GM18519 (cell line): ENCODE data around the gene POPDC3.
"Not testable (repeated sequence)": the region's sequence is repeated elsewhere in the genome, so short reads cannot be mapped to it uniquely, and the experiment has no call there.

Experiments used
- ATAC-seq: cut with Tn5 transposase; IDR thresholded peaks from one replicate; pipeline ENCODE4 v1.9.1; 2021; ENCODE audit warnings: mild to moderate bottlenecking, moderate library complexity; ENCODE audit not compliant: unreplicated experiment, low FRiP score

The POPDC3 gene

DNA sequence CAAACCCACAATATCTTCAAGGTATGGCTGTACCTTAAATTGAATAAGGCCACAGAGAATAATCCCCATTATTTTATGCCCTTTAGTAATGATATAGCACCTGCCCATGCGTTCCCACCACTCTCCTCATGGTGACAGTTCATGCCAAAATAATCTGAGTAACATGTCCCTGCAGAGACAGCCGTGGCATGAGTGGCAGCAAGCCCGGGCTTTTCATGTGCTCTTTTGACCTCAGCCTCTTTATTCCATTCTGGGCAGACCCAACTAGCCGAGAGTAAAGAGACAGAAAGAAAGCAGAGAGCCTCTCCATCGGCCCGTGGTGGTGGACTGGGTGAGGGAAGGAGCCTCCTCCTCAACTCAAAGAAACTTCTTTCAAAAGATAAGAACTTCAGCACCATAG, 19.9 kb upstream of the POPDC3 start:
- no peak for ATAC-seq

DNA sequence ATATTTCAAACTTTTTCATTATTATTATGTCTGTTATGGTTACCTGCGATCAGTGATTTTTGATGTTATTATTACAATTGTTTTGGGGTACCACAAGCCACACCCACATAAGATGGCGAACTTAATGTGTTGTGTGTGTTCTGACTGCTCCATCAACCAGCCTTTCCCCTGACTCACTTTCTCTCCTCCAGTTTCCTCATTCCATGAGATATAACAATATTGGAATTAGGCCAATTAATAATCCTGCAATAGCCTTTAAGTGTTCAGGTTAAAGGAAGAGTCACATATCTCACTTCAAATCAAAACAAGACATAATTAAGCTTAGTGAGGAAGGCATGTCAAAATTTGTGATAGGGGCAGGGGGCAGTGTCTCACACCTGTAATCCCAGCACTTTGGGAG, 16.3 kb upstream of the POPDC3 start:
- ATAC-seq = no peak

DNA sequence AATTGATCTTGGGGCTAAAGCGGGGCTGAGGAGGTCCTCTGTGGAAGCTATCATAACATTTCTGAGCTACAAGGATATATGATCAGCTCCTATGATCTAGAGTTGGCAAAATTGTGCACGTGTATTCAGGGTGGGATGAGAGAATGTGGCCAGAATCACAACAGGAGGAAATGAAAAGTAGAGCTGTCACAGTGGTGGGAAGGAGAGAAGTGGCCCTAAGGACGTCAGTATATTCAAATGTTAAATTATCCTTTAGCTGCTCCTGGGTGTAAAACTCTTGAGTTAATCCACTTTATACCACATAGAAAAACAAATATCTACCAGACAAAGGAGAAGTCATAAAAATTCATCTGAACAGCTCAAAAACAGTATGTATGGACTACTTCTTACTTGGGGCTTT, 14.8 kb upstream of the POPDC3 start:
- ATAC-seq = no peak

DNA sequence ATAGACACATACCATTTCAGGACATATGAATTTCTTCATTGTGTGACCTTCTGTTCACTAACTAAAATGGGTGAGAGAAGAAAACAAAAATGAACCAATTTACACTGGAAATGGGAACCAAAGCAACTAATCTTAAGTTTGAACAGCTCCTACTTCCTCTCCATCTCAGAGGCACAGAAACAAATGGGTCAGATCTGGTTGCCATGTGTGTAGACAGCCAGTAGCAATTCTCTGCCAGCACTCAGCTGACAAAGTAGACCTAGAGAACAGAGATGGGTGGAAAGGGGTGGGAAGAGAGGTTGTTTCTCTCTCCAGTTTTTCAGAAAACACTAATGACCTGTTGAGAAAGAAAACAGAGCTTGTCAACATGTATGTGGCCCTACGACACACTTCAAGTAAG, 14.3 kb upstream of the POPDC3 start:
- ATAC-seq = no peak

DNA sequence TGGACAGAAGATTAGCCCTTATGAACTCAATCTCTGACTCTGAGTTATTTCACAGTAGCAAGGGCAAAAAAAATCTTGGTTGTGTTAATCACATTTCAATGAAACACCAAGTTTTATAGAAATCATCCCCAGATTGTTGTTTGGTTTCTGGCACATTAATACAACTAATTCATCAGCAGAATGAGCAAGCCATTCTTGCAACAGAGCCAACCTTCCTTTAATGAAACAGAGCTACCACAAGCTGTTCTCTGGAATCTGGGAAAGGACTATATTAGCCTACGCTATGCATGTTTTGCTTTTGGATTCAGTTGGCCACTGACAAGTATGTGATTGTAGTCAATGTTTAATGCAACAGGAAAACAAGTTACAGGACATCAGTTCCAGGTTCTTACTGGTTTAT, 13.8 kb upstream of the POPDC3 start:
- ATAC-seq = no peak

DNA sequence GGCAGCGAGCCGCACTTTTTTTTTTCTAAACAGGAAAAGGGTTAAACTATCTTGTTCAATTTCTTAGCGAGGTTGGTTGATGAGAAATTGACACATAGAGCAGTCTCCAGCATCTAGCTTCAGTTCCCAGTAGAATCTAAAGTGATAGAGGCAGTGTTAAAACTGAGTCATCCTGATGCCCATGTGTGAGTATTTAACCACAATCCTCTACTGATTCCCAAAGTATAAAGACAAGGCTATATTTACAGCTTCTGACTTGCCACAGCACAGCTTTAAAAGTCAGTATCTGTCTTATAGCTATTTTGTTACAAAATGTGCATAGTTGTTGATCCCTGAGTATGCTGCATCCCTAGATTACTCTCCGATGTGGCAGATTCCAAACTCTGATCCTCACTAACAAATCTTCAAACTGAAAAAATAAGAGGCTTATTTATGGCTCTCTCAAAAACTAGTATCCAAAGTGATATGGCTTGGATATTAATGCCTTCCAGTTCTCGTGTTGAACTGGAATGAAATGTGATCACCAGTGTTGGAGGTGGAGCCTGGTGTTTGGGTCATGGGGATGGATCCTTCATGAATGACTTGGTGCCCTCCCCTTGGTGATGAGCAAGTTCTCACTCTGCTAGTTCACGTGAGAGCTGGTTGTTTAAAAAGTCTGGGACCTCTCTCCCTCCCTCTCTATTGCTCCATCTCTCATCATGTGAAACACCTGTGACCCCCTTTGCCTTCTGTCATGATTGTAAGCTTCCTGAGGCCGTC, 13.1 kb upstream of the POPDC3 start:
- no peak for ATAC-seq

DNA sequence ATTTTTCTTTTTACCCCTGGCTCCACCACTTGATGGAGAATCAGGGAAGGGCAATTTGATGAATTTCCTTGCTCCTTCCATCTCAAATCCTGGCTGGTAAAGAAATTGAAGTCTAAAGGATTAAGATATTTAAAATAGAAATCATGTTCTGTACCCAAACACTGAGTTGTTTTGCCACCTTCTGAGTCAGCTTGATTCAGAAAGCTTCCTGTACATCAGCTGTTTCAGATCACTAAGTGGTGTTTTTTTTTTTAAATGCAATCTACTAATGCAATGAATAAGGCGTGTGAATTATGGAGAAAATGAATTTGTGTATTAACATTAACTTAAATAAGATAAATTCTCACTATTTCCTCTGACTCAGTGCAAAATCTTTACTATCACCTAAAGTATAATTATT, 11.5 kb upstream of the POPDC3 start:
- no peak for ATAC-seq

DNA sequence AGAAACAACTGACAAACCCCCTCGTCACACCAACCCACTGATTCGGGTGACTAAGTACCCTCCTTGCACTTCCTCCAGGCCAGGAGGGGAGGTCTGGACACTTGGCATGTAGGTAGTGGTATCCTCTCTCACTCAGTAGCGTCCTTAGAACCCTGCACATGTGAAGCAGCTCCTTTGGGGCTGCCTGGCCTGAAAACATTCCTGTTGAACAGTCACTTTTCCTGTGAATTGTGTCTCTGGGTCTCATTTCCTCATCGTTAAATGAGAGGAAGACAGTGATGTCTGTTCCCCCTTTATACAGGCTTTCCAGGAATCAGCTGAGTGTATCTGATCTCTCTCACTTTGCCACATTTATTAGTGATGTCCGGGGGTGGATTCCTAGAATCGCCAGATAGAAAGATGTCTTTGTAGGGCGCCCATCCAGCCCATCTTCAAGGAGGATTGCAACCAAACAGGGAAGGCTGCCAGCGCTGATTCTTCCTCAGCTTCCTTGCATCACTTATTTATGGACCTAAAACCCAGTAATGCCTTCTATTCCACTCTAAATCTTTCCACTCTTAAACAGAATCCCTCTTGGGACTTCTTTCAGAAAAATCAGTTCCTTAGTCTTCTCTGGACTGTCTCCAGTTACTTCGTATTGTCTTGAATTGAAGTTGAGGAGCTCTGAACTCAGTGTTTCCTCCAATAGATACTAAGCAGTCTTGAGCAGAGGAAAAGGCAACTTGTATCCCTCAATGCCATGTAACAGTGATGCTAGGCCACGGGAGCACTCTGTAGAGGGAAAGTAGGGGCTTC, 9.4 kb upstream of the POPDC3 start:
- ATAC-seq = no peak

DNA sequence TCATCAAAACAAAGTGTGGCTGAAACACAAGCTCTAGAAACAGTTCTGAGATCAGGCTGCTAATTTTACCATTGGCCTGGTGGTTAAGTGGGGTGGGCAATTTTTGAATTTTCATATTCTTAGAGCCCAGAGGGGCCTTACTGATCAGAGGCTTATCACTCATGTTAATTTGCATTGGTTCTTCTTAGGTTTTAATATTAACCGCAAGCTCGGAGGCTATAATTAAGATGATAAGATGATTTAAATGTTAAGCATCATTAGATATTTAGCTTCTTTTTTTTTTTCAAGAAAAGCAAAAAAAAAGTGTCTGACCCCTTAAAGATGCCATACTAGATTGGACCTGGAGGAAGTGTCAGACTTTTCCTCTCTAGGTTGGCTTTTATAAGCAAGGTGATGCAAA, 8.4 kb upstream of the POPDC3 start:
- ATAC-seq = no peak

DNA sequence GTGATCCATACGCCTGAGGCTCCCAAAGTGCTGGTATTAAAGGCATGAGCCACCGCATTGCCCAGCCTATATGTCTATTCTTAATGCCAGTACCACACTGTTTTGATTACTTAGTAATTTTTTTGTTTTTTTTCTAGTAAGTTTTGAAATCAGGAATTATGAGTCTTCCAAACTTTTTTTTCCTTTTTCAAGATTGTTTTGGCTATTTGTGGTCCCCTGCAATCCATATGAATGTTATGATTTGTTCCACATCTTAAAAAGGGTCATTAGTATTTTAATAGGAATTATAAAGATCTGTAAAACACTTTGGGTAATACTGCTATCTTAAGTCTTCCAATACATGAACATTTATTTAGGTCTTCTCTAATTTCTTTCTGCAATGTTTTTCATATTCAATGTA, 6.8 kb upstream of the POPDC3 start:
- no peak for ATAC-seq

DNA sequence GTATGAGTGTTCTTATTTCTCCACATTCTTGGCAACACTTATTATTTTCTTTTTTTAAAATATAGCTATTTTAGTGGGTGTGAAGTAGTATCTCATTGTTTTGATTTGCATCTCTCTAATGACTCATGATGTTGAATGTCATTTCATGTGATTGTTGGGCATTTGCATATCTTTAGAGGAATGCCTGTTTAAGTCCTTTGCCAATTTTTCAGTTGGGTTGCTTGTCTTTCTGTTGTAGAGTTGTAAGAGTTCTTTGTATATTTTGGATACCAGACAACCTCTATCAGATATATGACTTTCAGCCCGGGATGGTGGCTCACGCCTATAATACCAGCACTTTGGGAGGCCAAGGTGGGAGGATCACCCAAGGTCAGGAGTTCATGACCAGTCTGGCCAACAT, 5.1 kb upstream of the POPDC3 start:
- no peak for ATAC-seq

DNA sequence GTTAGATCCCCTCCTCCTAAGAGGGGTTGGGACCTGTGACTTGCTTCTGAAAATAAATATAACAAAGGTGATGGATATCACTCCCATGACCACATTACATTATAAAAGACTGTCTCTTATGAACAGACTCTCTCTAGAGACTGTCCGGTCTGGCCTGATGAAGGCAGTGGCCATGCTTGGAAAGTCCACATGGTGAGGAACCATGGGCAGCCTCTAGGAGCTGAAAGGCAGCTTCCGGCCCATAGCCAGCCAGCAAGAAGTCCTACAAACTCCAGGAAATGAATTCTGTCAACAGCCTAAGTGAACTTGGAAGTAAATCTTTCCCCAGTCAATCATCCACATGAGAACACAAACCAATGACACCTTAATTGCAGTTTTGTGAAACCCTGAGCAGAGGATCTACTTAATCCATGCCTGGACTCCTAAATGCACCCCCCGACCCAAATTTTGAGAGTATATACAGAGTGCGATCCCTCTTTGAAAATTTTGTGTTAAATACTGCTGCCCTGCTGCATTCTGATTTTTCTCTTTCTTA, 2.2 kb upstream of the POPDC3 start:
- no peak for ATAC-seq

DNA sequence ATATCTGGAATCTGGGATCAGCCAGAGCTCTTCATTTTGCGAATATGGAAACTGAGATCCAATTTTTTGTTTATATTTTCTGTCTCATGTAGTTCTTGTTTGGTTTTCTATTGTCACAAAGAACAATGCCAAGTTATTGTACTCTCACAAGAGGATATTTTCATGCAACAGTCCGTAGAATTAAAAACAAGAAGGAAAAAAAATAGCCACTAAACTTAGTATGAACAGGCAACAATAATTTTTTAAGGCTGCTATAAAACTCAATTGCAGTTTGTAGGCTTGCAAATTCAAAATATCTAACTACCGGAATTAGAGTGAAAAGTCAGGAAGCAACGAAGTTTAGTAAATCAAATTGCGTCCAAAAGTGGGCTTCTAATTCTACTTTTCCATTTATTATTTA, 1.2 kb downstream of the POPDC3 start:
- no peak for ATAC-seq

DNA sequence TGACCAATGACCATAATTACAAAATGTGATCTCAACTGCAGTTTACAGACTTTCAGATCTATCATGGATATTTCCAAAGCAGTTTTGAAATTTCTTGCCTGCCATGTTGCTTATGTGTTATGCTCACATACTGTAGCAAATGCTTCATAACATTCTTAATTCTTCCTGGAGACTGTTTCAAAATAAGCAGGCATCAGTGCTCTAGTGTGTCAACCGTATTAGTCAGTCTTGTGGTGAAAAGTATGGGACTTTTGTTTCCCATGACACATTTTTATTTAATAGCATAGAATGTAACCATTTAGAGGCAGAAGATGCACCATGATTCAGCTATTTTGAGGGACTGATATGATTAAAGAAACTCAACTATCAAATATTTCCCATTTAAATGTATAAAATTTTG, 1.7 kb downstream of the POPDC3 start:
- no peak for ATAC-seq

DNA sequence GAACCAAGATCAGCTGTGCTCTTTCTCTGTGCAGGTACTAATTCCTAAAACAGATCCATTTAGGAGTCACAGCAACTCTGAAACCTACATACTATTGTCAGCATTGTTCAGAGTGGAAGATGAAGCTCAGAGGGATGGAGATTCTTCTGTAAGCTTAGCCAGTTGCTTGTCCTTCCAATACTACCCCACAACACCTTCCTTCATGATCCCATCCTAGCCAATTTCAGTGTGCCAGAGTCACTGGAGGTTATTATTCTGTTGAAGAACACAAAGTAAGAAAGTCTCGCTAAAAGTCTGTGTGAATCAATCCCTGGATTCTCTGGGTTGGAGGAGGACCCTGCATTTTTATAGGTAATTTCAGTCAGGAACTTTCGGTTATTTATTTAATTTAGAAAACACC, 2.3 kb downstream of the POPDC3 start:
- ATAC-seq = no peak

DNA sequence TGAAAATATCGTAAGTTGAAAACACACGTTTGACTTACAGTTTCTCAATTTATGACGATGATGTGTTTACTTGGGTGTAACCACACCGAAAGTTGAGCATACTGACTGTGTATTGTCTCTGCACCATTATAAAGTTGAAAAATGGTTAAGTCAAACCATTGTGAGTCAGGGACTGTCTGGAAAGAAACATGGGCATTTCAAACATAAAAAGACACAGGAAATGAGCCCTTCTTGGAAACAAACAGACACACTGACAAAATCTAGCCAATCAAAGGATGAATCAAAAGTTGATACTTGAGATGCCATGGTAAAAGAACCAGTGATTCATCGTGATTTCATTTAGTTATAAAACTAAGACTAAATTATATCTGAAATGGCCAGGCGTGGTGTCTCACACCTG, 5.3 kb downstream of the POPDC3 start:
- ATAC-seq = no peak

DNA sequence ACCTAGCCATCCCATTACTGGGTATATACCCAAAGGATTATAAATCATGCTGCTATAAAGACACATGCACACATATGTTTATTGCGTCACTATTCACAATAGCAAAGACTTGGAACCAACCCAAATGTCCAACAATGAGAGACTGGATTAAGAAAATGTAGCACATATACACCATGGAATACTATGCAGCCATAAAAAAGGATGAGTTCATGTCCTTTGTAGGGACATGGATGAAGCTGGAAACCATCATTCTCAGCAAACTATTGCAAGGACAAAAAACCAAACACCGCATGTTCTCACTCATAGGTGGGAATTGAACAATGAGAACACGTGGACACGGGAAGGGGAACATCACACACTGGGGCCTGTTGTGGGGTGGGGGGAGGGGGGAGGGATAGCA, 7.3 kb downstream of the POPDC3 start:
- ATAC-seq = not testable (repeated sequence)

DNA sequence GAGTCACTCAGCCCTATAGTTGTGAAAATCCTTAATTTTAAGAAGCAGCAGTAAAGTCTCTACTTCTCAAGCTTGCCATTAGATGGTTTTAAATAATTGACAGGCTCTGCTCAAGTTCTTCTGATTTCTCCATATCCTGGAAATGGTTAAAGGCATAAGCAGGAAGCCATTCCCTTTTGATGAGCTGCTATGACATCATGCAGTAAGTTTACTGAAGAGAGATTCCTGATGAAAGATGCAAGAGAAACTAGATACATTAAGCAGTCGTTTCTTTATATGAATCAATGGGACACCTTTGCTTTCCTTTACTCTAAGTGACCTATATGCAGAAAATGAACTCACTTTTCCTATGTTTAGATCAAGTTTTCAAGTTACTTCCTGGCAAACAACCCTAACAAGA, 9.8 kb downstream of the POPDC3 start:
- no peak for ATAC-seq

DNA sequence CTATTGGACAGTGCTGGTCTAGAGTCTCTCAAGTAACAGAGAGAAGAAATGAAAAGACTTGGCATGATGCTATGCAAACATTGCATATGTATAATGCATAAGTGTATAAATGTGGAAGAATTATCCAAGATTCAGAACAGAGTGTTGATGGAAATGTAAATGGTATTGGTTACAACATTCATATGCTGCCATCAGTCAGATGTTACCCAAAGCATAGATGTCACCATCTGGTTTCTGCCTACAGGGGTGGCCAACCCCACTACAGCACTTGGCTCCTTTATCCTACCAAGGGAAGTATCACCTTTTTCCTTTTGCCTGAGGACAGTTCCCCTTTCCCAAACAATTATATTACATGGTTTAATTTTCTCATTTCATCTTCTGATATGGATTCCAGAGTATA, 11.9 kb downstream of the POPDC3 start:
- no peak for ATAC-seq

DNA sequence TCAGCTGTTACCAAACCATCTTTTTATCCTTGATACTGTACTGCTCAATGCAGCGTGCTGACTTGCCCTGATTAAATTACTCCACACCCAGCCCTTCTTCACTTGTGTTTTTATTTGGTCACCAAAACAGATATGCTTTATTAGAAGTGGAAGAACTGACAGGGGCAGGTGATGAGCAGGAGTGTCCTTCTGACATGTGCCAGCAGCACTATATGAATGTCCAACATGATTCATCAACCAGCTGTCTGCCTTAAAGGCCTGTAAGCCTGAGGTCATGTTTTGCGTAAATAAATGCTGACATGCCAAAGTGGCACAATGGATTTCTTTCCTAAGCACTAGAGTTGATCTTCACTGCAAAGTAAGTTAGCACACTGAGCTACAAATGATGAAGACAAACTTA, 15.4 kb downstream of the POPDC3 start:
- ATAC-seq = no peak

DNA sequence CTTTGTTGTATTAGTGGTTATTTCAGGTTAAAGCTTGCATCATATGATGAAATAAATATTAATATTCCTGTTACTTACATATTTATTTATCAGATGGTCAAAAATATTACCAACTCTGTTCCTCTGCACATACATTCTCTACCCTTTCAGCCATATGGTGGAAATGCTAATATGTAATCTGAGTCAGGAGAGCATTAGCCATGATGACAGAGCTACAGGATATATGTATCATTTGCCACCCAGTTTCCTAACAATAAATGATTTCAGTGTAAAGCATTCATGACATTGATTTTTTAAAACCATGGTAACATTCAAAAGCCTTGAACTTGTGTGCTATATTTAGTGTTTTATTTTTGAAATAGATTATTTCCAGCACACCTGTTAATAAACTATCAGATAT, 16.6 kb downstream of the POPDC3 start:
- no peak for ATAC-seq

DNA sequence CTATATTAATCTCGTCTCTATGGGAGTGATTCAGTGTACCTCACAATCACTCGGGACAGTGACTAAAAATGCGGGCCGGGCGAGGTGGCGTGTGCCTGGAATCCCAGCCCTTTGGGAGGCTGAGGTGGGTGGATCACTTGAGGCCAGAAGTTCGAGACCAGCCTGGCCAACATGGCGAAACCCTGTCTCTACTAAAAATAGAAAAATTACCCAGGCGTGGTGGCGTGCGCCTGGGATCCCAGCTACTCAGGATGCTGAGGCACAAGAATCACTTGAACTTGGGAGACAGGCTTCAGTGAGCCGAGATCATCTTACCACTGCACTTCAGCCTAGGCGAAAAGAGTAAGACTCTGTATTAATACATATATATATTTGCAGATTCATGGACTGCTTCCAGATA, 17.4 kb downstream of the POPDC3 start:
- ATAC-seq = no peak
